ENCODE measurements around the gene EPN1.
"Not testable (repeated sequence)": the region's sequence is repeated elsewhere in the genome, so short reads cannot be mapped to it uniquely, and the experiment has no call there.

Gene EPN1

GRCh38 chr19:55711719-55712118, 36.7 kb downstream of the EPN1 start:
- no peak overlapping the region for H3K4me3 ChIP-seq (ENCODE audit: low read length)
- TF ChIP-seq CTCF (IDR thresholded peaks at IDR 0.05; ENCODE audit: insufficient read depth, low read depth, low read length, missing control alignments), result no peak
- DNase-seq (ENCODE audit: low read depth), result no peak

GRCh38 chr19:55712804-55713631, 38.0 kb downstream of the EPN1 start:
- H3K4me3 ChIP-seq (ENCODE audit: low read length), result no peak overlapping the region
- DNase-seq (ENCODE audit: low read depth), result no peak
- no peak for TF ChIP-seq CTCF (IDR thresholded peaks at IDR 0.05; ENCODE audit: insufficient read depth, low read depth, low read length, missing control alignments)

- H3K4me3 ChIP-seq (ENCODE audit: low read length), result no peak overlapping the region
- TF ChIP-seq CTCF (IDR thresholded peaks at IDR 0.05; ENCODE audit: insufficient read depth, low read depth, low read length, missing control alignments), result no peak
- DNase-seq (ENCODE audit: low read depth), result no peak
Observed at GRCh38 chr19:55716531-55716930, 41.5 kb downstream of the EPN1 start.

- TF ChIP-seq CTCF (IDR thresholded peaks at IDR 0.05; ENCODE audit: insufficient read depth, low read depth, low read length, missing control alignments), result no peak
- H3K4me3 ChIP-seq (ENCODE audit: low read length), result no peak overlapping the region
- no peak for DNase-seq (ENCODE audit: low read depth)
Observed at GRCh38 chr19:55717251-55717650, 42.2 kb downstream of the EPN1 start.

GRCh38 chr19:55717879-55718711, 43.1 kb downstream of the EPN1 start:
- DNase-seq (ENCODE audit: low read depth); H3K4me3 ChIP-seq (ENCODE audit: low read length): not testable (repeated sequence)

GRCh38 chr19:55720214-55720746, 45.3 kb downstream of the EPN1 start:
- TF ChIP-seq CTCF (IDR thresholded peaks at IDR 0.05; ENCODE audit: insufficient read depth, low read depth, low read length, missing control alignments), result no peak
- no peak for DNase-seq (ENCODE audit: low read depth)
- H3K4me3 ChIP-seq (ENCODE audit: low read length), result no peak overlapping the region

- DNase-seq (ENCODE audit: low read depth), result no peak
- TF ChIP-seq CTCF (IDR thresholded peaks at IDR 0.05; ENCODE audit: insufficient read depth, low read depth, low read length, missing control alignments), result no peak
- H3K4me3 ChIP-seq (ENCODE audit: low read length), result no peak overlapping the region
Observed at GRCh38 chr19:55720801-55721200, 45.8 kb downstream of the EPN1 start.

Measured in epithelial cell of esophagus (primary cell).